ENCODE results near the gene SLC25A17.

DNA sequence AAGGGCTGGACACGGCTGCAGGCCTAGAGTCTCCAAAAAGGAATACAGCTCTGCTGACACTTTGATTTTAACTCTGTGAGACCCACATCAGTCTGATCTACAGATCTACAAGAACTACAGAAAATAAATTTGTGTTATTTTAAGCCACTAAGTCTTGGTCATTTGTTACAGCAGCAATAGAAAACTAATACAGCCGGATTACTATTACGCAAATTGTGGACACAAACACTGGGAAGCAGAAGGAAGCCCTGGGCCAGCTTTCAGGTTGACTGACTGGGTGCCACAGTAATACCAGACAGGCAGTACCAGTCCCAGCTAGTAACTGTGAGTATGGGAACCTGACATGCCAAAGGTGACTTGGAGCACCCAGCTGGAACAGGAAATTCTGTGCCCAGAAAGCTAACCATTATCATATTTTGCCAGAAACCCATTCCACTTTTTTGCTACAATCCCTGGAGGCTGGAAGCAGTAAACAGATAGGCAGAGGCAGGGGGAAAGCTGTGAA lies 13.4 kb downstream of the SLC25A17 start:
- TF ChIP-seq, protein P1, sequence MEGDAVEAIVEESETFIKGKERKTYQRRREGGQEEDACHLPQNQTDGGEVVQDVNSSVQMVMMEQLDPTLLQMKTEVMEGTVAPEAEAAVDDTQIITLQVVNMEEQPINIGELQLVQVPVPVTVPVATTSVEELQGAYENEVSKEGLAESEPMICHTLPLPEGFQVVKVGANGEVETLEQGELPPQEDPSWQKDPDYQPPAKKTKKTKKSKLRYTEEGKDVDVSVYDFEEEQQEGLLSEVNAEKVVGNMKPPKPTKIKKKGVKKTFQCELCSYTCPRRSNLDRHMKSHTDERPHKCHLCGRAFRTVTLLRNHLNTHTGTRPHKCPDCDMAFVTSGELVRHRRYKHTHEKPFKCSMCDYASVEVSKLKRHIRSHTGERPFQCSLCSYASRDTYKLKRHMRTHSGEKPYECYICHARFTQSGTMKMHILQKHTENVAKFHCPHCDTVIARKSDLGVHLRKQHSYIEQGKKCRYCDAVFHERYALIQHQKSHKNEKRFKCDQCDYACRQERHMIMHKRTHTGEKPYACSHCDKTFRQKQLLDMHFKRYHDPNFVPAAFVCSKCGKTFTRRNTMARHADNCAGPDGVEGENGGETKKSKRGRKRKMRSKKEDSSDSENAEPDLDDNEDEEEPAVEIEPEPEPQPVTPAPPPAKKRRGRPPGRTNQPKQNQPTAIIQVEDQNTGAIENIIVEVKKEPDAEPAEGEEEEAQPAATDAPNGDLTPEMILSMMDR (IDR thresholded peaks at IDR 0.05): no peak
- TF ChIP-seq POLR2AphosphoS5 (IDR thresholded peaks at IDR 0.05): no peak

Data from esophagus muscularis mucosa (tissue), 3 donors.